IMR-90 (cell line): ENCODE data around the gene CDK15. TPM values are rescaled to one million over a fixed set of nuclear protein-coding genes. Genes with fewer than 3 reads are reported as not detected.

Source experiments
- ATAC-seq: fragments of 200-7000 bp; cut with Tn5 transposase; 2 replicates; pipeline ENCODE4 v1.9.1; 2020; ENCODE audit warnings: low read depth, mild to moderate bottlenecking, moderate library complexity
- BruUV-seq: library from RNA; stranded (reverse); fragments of 400-500 nt; replicated peaks from 2 replicates; lab custom pipeline; 2021; lab: Mats Ljungman, UMichigan
- CTCF ChIA-PET: fragments of 300-600 bp; formaldehyde crosslinking; extraction: SDS; loops from one replicate; lab custom pipeline; 2021; ENCODE audit warnings: antibody characterized with exemption; lab: Yijun Ruan, JAX
- POLR2A ChIA-PET: fragments of 300-600 bp; sonication (Branson Sonifier 250); formaldehyde crosslinking; loops from one replicate; lab custom pipeline; 2022; ENCODE audit warnings: antibody characterized with exemption; ENCODE audit not compliant: unreplicated experiment; lab: Charles Lee
- DNase-seq: peaks from one replicate; pipeline ENCODE4 v3.0.0; 2013
- H2AFZ ChIP-seq: replicated peaks from 2 replicates; pipeline ENCODE3; 2013; ENCODE audit warnings: low read length, mild to moderate bottlenecking; ENCODE audit not compliant: poor library complexity
- H2AK5ac ChIP-seq: 2 replicates; pipeline ENCODE4 v1.6.1; 2013; ENCODE audit warnings: low read depth, low read length, inconsistent platforms
- H2AK9ac ChIP-seq: replicated peaks from 2 replicates; pipeline ENCODE3; 2013; ENCODE audit warnings: mild to moderate bottlenecking, low read depth, low read length, moderate library complexity; ENCODE audit not compliant: poor library complexity
- H2BK120ac ChIP-seq: 2 replicates; pipeline ENCODE4 v1.6.1; 2013; ENCODE audit warnings: low read depth, low read length, inconsistent platforms
- H2BK15ac ChIP-seq: 3 replicates; pipeline ENCODE4 v1.6.1; 2013; ENCODE audit warnings: low read depth, low read length, inconsistent platforms
- H2BK20ac ChIP-seq: 2 replicates; pipeline ENCODE4 v1.6.1; 2013; ENCODE audit warnings: low read depth, mild to moderate bottlenecking, inconsistent platforms, low read length, moderate library complexity
- H2BK5ac ChIP-seq: 2 replicates; pipeline ENCODE4 v1.6.1; 2013; ENCODE audit warnings: mild to moderate bottlenecking, low read depth, low read length, inconsistent platforms; ENCODE audit not compliant: poor library complexity, severe bottlenecking
- H3K14ac ChIP-seq: replicated peaks from 2 replicates; pipeline ENCODE4 v1.6.1; 2013; ENCODE audit warnings: low read depth, low read length, inconsistent platforms
- H3K18ac ChIP-seq: 2 replicates; pipeline ENCODE4 v1.6.1; 2013; ENCODE audit warnings: low read depth, low read length, control low read depth
- H3K23ac ChIP-seq: 2 replicates; pipeline ENCODE4 v1.6.1; 2013; ENCODE audit warnings: low read depth, low read length, inconsistent platforms
- H3K27ac ChIP-seq: 2 replicates; pipeline ENCODE4 v1.5.1; 2013; ENCODE audit warnings: mild to moderate bottlenecking, control low read depth, low read length; ENCODE audit not compliant: insufficient read depth
- H3K27me3 ChIP-seq: 2 replicates; pipeline ENCODE4 v1.6.1; 2013; ENCODE audit warnings: low read length; ENCODE audit not compliant: control insufficient read depth, insufficient read depth
- H3K36me3 ChIP-seq: 2 replicates; pipeline ENCODE4 v1.6.1; 2013; ENCODE audit warnings: low read length, mixed read lengths; ENCODE audit not compliant: control insufficient read depth, insufficient read depth
- H3K4ac ChIP-seq: 2 replicates; pipeline ENCODE4 v1.6.1; 2013; ENCODE audit warnings: low read depth, low read length, inconsistent platforms
- H3K4me1 ChIP-seq: 2 replicates; pipeline ENCODE4 v1.6.1; 2013; ENCODE audit warnings: low read length, mixed read lengths; ENCODE audit not compliant: control insufficient read depth, insufficient read depth
- H3K4me2 ChIP-seq: 2 replicates; pipeline ENCODE4 v1.6.1; 2013; ENCODE audit warnings: low read depth, mild to moderate bottlenecking, control low read depth, low read length, moderate library complexity
- H3K4me3 ChIP-seq: 2 replicates; pipeline ENCODE4 v1.5.1; 2013; ENCODE audit warnings: low read depth, mild to moderate bottlenecking, control low read depth, low read length, moderate library complexity; ENCODE audit not compliant: insufficient read depth
- H3K56ac ChIP-seq: 2 replicates; pipeline ENCODE4 v1.6.1; 2013; ENCODE audit warnings: low read length, inconsistent platforms; ENCODE audit not compliant: insufficient read depth; ENCODE audit errors: extremely low read depth
- H3K79me1 ChIP-seq, 2 experiments: 2 replicates each; pipeline ENCODE4 v1.6.1; 2013; ENCODE audit warnings: low read length in 2 of 2, inconsistent platforms in 1 of 2, low read depth in 1 of 2
- H3K9ac ChIP-seq: 2 replicates; pipeline ENCODE4 v1.6.1; 2013; ENCODE audit warnings: low read depth, low read length, control low read depth
- H3K9me1 ChIP-seq: 2 replicates; pipeline ENCODE4 v1.6.1; 2013; ENCODE audit warnings: low read length, inconsistent platforms; ENCODE audit not compliant: insufficient read depth
- H3K9me3 ChIP-seq: 2 replicates; pipeline ENCODE4 v1.6.1; 2013; ENCODE audit warnings: low read length; ENCODE audit not compliant: control insufficient read depth, insufficient read depth
- H4K20me1 ChIP-seq: 2 replicates; pipeline ENCODE4 v1.6.1; 2013; ENCODE audit warnings: low read length, inconsistent platforms; ENCODE audit not compliant: insufficient read depth
- H4K5ac ChIP-seq: 2 replicates; pipeline ENCODE4 v1.6.1; 2013; ENCODE audit warnings: mild to moderate bottlenecking, low read depth, low read length, control low read depth
- H4K8ac ChIP-seq, 2 experiments: 2 replicates each; pipeline ENCODE4 v1.6.1; 2013; ENCODE audit warnings: low read depth in 2 of 2, low read length in 2 of 2, control low read depth in 1 of 2, inconsistent platforms in 1 of 2
- H4K91ac ChIP-seq: 2 replicates; pipeline ENCODE4 v1.6.1; 2013; ENCODE audit warnings: low read depth, low read length, inconsistent platforms; ENCODE audit not compliant: insufficient read depth
- CEBPB ChIP-seq: IDR thresholded peaks from 2 replicates; pipeline ENCODE4 v1.6.1; 2012; ENCODE audit warnings: low read depth, low read length, improper control_type of control experiment
- ELK1 ChIP-seq: fragments of 150-350 bp; IDR thresholded peaks from 2 replicates; pipeline ENCODE4 v1.6.1; 2016; ENCODE audit warnings: low read depth, mild to moderate bottlenecking, low read length, moderate library complexity, borderline replicate concordance
- FOS ChIP-seq: fragments of 150-350 bp; IDR thresholded peaks from 2 replicates; pipeline ENCODE4 v1.6.1; 2016; ENCODE audit warnings: low read depth, low read length
- MAFK ChIP-seq: IDR thresholded peaks from 2 replicates; pipeline ENCODE4 v1.6.1; 2012; ENCODE audit warnings: low read depth, low read length, improper control_type of control experiment
- NFE2L2 ChIP-seq: fragments of 150-350 bp; IDR thresholded peaks from 2 replicates; pipeline ENCODE4 v1.6.1; 2016; ENCODE audit warnings: low read depth, mild to moderate bottlenecking, low read length
- RAD21 ChIP-seq: IDR thresholded peaks from 2 replicates; pipeline ENCODE4 v1.6.1; 2012; ENCODE audit warnings: low read length, improper control_type of control experiment
- RCOR1 ChIP-seq: IDR thresholded peaks from 2 replicates; pipeline ENCODE4 v1.6.1; 2012; ENCODE audit warnings: mild to moderate bottlenecking, low read length, improper control_type of control experiment; ENCODE audit not compliant: insufficient replicate concordance
- RFX5 ChIP-seq: IDR thresholded peaks from 2 replicates; pipeline ENCODE4 v1.8.0; 2012; ENCODE audit warnings: low read depth, mild to moderate bottlenecking, low read length, moderate library complexity
- SMC3 ChIP-seq: fragments of 150-350 bp; IDR thresholded peaks from 2 replicates; pipeline ENCODE4 v1.6.1; 2016; ENCODE audit warnings: low read depth, mild to moderate bottlenecking, antibody characterized with exemption, low read length, moderate library complexity
- WGBS, 2 experiments: methylation state at CpG; one replicate each; pipeline versions ENCODE4 v1.1.5 to v1.1.7; 2013; ENCODE audit warnings: missing lambda C conversion rate in 2 of 2; ENCODE audit not compliant: insufficient read length in 1 of 2; ENCODE audit errors: extremely low coverage in 2 of 2; 5-methylcytosine and 5-hydroxymethylcytosine counted together
- dilution Hi-C: fragments of 300-500 bp; cut with HindIII; formaldehyde crosslinking; loops from one replicate; pipeline ENCODE4 v1.14.3; 2018; ENCODE audit warnings: low sequenced_read_pairs; ENCODE audit not compliant: unreplicated experiment
- in situ Hi-C: fragments of 300-500 bp; cut with MboI; formaldehyde crosslinking; loops from 3 replicates; pipeline ENCODE4 v1.14.3; 2019; ENCODE audit warnings: low sequenced_read_pairs, inconsistent platforms, mixed read lengths
- intact Hi-C: fragments of 100-400 bp; cut with micrococcal nuclease; formaldehyde crosslinking; loops from 2 replicates; pipeline ENCODE4 v1.10.0; 2022
- polyA plus RNA-seq, 3 experiments: library from polyadenylated mRNA; depleted of rRNA; stranded (reverse); fragments of >200 nt; gene quantifications; 2 replicates each; pipeline ENCODE4 v1.2.3, GENCODE V29; 2012; ENCODE audit warnings: low replicate concordance in 1 of 3
- total RNA-seq: library from RNA; depleted of rRNA; stranded (reverse); fragments of >200 nt; gene quantifications from 2 replicates; pipeline ENCODE4 v1.2.3, GENCODE V29; 2012

CDK15 gene
- total and polyA plus RNA-seq, 2 of the 4 experiments (the other 2 are of a cell fraction): 16.1 to 33.0 TPM

- BruUV-seq: no TSS peak
- H3K9me3 ChIP-seq: no peaks in the 10 kb centered on the region
- no peak for DNase-seq
- no peaks in the 10 kb centered on the region for H3K27me3 ChIP-seq
- no peak overlapping the region for H2BK20ac ChIP-seq
- H4K20me1 ChIP-seq: no peaks in the 10 kb centered on the region
- no peak overlapping the region for H2AFZ ChIP-seq
- H3K56ac ChIP-seq: no peak overlapping the region
- H2AK9ac ChIP-seq: no peak overlapping the region
- POLR2A ChIA-PET: no interaction called here
- in situ Hi-C loops (no loop called here), intact Hi-C loops (no loop called here), dilution Hi-C loops (no loop called here)
- H3K23ac ChIP-seq: no peak overlapping the region
- no peak overlapping the region for H4K8ac ChIP-seq
- H3K4me3 ChIP-seq: no peak overlapping the region
- H3K27ac ChIP-seq: no peak overlapping the region
- H2BK5ac ChIP-seq: no peak overlapping the region
- no peak overlapping the region for H3K4me2 ChIP-seq
- CTCF ChIA-PET: no interaction called here
- H3K14ac ChIP-seq: no peak overlapping the region
- H2BK15ac ChIP-seq: no peak overlapping the region
- ATAC-seq: no peak
- H4K5ac ChIP-seq: no peak overlapping the region
- H3K9me1 ChIP-seq: no peaks in the 10 kb centered on the region
- no peaks in the 10 kb centered on the region for H3K79me1 ChIP-seq
- H3K4me1 ChIP-seq: no peaks in the 10 kb centered on the region; the same call in 1 of the 2 replicates
- H3K9ac ChIP-seq: no peak overlapping the region
- no peaks in the 10 kb centered on the region for H3K36me3 ChIP-seq
- no peak overlapping the region for H3K18ac ChIP-seq
- no peak overlapping the region for H3K4ac ChIP-seq
- no peak overlapping the region for H2BK120ac ChIP-seq
- no peak overlapping the region for H4K91ac ChIP-seq
- H2AK5ac ChIP-seq: no peak overlapping the region
- TF ChIP-seq FOS (no peak), RFX5 (no peak), RAD21 (no peak), NFE2L2 (no peak), RCOR1 (no peak), SMC3 (no peak), ELK1 (no peak), MAFK (no peak), CEBPB (no peak)
- WGBS, 2 experiments: no CpG with 5 or more reads among the region's 3 CpGs
These were observed 109.1 kb downstream of the CDK15 start for GRCh38 chr2:201915446-201915845.
